Endothelial cell of umbilical vein (primary cell): ENCODE measurements around the gene ATP8A1. TPM values are rescaled to one million over a fixed set of nuclear protein-coding genes. Genes with fewer than 3 reads are reported as not detected.

Experiments
- BruUV-seq: library from RNA; stranded (reverse); fragments of 400-500 nt; replicated peaks from 2 replicates; lab custom pipeline; 2021; lab: Mats Ljungman, UMichigan
- CTCF ChIA-PET: fragments of 300-600, 350-600 bp; sonication (Branson Sonifier 250); formaldehyde crosslinking; loops from one replicate; lab custom pipeline; 2021; ENCODE audit warnings: antibody characterized with exemption, inconsistent platforms; lab: Charles Lee
- POLR2A ChIA-PET: fragments of 300-600, 350-600 bp; sonication (Branson Sonifier 250); formaldehyde crosslinking; loops from one replicate; lab custom pipeline; 2021; ENCODE audit warnings: antibody characterized with exemption, inconsistent platforms; lab: Charles Lee
- DNase-seq: peaks from one replicate; pipeline ENCODE4 v3.0.0-alpha.2; 2011; ENCODE audit warnings: low read depth, low spot score
- FAIRE-seq: peaks from 2 replicates; lab custom pipeline; 2011; peaks lifted over from hg19 to GRCh38; lab: Jason Lieb, UNC
- H2AFZ ChIP-seq: 2 replicates; pipeline ENCODE4 v1.6.0; 2012; ENCODE audit warnings: low read depth, low read length, control low read depth, inconsistent platforms
- H3K27ac ChIP-seq: 2 replicates; pipeline ENCODE4 v1.5.1; 2011; ENCODE audit warnings: low read depth, mild to moderate bottlenecking, control low read depth, low read length, moderate library complexity; ENCODE audit not compliant: insufficient read depth
- H3K27me3 ChIP-seq, 2 experiments: 2 replicates each; pipeline versions ENCODE4 v1.6.0 to v1.6.1; 2011; ENCODE audit warnings: low read length in 2 of 2, mixed read lengths in 1 of 2; ENCODE audit not compliant: control insufficient read depth in 2 of 2, insufficient read depth in 2 of 2
- H3K36me3 ChIP-seq, 2 experiments: 2 replicates in 1 of 2; 3 replicates in 1 of 2; pipeline ENCODE4 v1.5.1; 2011; ENCODE audit warnings: low read length in 2 of 2, mild to moderate bottlenecking in 1 of 2, moderate library complexity in 1 of 2; ENCODE audit not compliant: control insufficient read depth in 2 of 2, insufficient read depth in 2 of 2; ENCODE audit errors: extremely low read depth in 1 of 2
- H3K4me1 ChIP-seq: 3 replicates; pipeline ENCODE4 v1.5.1; 2011; ENCODE audit warnings: mild to moderate bottlenecking, low read length; ENCODE audit not compliant: control insufficient read depth, insufficient read depth; ENCODE audit errors: extremely low read depth
- H3K4me2 ChIP-seq: 2 replicates; pipeline ENCODE4 v1.6.1; 2011; ENCODE audit warnings: low read length, control low read depth, mixed read lengths; ENCODE audit not compliant: insufficient read depth
- H3K4me3 ChIP-seq, 3 experiments: fragments of 200-600 bp in 1 of 3; sonication (generic), shearing (Covaris generic) in 1 of 3; replicated peaks in 1 of 3; 2 replicates each; pipeline ENCODE4 v1.5.1; 2011 to 2016; ENCODE audit warnings: control low read depth in 3 of 3, low read length in 3 of 3, mild to moderate bottlenecking in 2 of 3, inconsistent platforms in 1 of 3, low read depth in 1 of 3, moderate library complexity in 1 of 3; ENCODE audit not compliant: insufficient read depth in 1 of 3
- H3K79me2 ChIP-seq: 2 replicates; pipeline ENCODE4 v1.6.0; 2012; ENCODE audit warnings: low read length, inconsistent platforms; ENCODE audit not compliant: control insufficient read depth, insufficient read depth
- H3K9ac ChIP-seq: replicated peaks from 2 replicates; pipeline ENCODE3; 2011; ENCODE audit warnings: low read length, control low read depth; ENCODE audit not compliant: insufficient read depth; ENCODE audit errors: extremely low read depth
- H3K9me1 ChIP-seq: replicated peaks from 3 replicates; pipeline ENCODE4 v1.6.0; 2011; ENCODE audit warnings: mild to moderate bottlenecking, low read length; ENCODE audit not compliant: control insufficient read depth, insufficient read depth; ENCODE audit errors: extremely low read depth
- H3K9me3 ChIP-seq: replicated peaks from 2 replicates; pipeline ENCODE4 v1.5.1; 2012; ENCODE audit warnings: low read length, inconsistent platforms; ENCODE audit not compliant: control insufficient read depth, insufficient read depth
- H4K20me1 ChIP-seq: replicated peaks from 2 replicates; pipeline ENCODE3; 2011; ENCODE audit warnings: mild to moderate bottlenecking, low read length; ENCODE audit not compliant: control insufficient read depth, insufficient read depth; ENCODE audit errors: extremely low read depth
- CTCF ChIP-seq, 2 donors: IDR thresholded peaks; 1 replicate in 1 of 2; 2 replicates in 1 of 2; pipeline ENCODE4 v1.5.1; 2011; ENCODE audit warnings: low read length in 2 of 2, mild to moderate bottlenecking in 2 of 2, moderate library complexity in 2 of 2, control low read depth in 1 of 2, inconsistent platforms in 1 of 2, low read depth in 1 of 2; ENCODE audit not compliant: insufficient read depth in 1 of 2; ENCODE audit errors: extremely low read depth in 1 of 2
- EZH2 ChIP-seq: IDR thresholded peaks from 2 replicates; pipeline ENCODE4 v1.6.1; 2012; ENCODE audit warnings: borderline replicate concordance, low read depth, mild to moderate bottlenecking, moderate library complexity, low read length, inconsistent platforms; ENCODE audit not compliant: severe bottlenecking
- FOS ChIP-seq: IDR thresholded peaks from 2 replicates; pipeline ENCODE4 v1.6.1; 2011; ENCODE audit warnings: mild to moderate bottlenecking, low read length, moderate library complexity, borderline replicate concordance; ENCODE audit not compliant: insufficient read depth
- GATA2 ChIP-seq: IDR thresholded peaks from 2 replicates; pipeline ENCODE4 v1.7.0; 2011; ENCODE audit warnings: low read depth, mild to moderate bottlenecking, moderate library complexity, mixed read lengths, low read length; ENCODE audit not compliant: insufficient read length, insufficient read depth
- JUN ChIP-seq: IDR thresholded peaks from 2 replicates; pipeline ENCODE4 v1.6.1; 2011; ENCODE audit warnings: borderline replicate concordance, low read depth; ENCODE audit not compliant: insufficient read length, insufficient read depth
- MYC ChIP-seq: IDR thresholded peaks from one replicate; pipeline ENCODE4 v1.6.1; 2011; ENCODE audit warnings: mild to moderate bottlenecking, low read depth, low read length
- POLR2A ChIP-seq: IDR thresholded peaks from 2 replicates; pipeline ENCODE4 v1.6.1; 2012; ENCODE audit warnings: low read depth, mild to moderate bottlenecking, control low read depth, low read length
- POLR2AphosphoS5 ChIP-seq: IDR thresholded peaks from 2 replicates; pipeline ENCODE4 v1.6.1; 2012; ENCODE audit warnings: low read depth, mild to moderate bottlenecking, control low read depth, low read length, moderate library complexity; ENCODE audit not compliant: insufficient read depth
- dilution Hi-C: fragments of 300-500 bp; cut with MboI; formaldehyde crosslinking; loops from one replicate; pipeline ENCODE4 v1.15.0; 2019; ENCODE audit warnings: low sequenced_read_pairs; ENCODE audit not compliant: extremely low pct_ligation_motif_present
- intact Hi-C: fragments of 100-400 bp; cut with micrococcal nuclease; formaldehyde crosslinking; loops from one replicate; pipeline ENCODE4 v1.10.0; 2022
- polyA plus RNA-seq, 4 experiments: library from polyadenylated mRNA; depleted of rRNA in 3 of 4; stranded (reverse) in 3 of 4; unstranded in 1 of 4; fragments of >200 nt; gene quantifications; 2 replicates each; pipeline versions ENCODE4 v1.2.1 to v1.2.3, GENCODE V29; 2011 to 2012; ENCODE audit warnings: missing spikeins in 1 of 4
- total RNA-seq: library from RNA; stranded (reverse); gene quantifications from 2 replicates; pipeline ENCODE4 v1.2.3, GENCODE V29; 2021
- TF ChIP-seq, protein P1 (sequence below): IDR thresholded peaks from 2 replicates; pipeline ENCODE4 v1.6.1; 2011; ENCODE audit not compliant: insufficient read depth, insufficient read length

Gene ATP8A1
- total and polyA plus RNA-seq, 2 donors (not counting 3 experiments of a cell fraction or from before 2014, with no cell fraction given) = 0.97 to 11.5 TPM

GRCh38 chr4:42490015-42490414, 166.9 kb downstream of the ATP8A1 start:
- H3K4me1 ChIP-seq = no peaks in the 10 kb centered on the region
- ChIA-PET POLR2A (no interaction called here), CTCF (interaction anchor here (1.1 kb wide), 1 partner anchor 30 kb away, joined by 3 read pairs; no protein-coding TSS in a partner anchor)
- BruUV-seq = no TSS peak
- H3K4me3 ChIP-seq = no peak overlapping the region
- H3K27ac ChIP-seq = no peak overlapping the region
- no peak overlapping the region for H3K4me2 ChIP-seq
- H3K9ac ChIP-seq = no peak overlapping the region
- H2AFZ ChIP-seq = no peak overlapping the region
- no peaks in the 10 kb centered on the region for H3K9me3 ChIP-seq
- TF ChIP-seq POLR2A (no peak), GATA2 (no peak), MYC (no peak), CTCF (IDR thresholded peaks at IDR 0.05; ENCODE audit: extremely low read depth in 1 of 2, insufficient read depth in 1 of 2, low read depth in 1 of 2, low read length in 2 of 2) (no peak), FOS (no peak), JUN (no peak), EZH2 (no peak), POLR2AphosphoS5 (no peak)
- TF ChIP-seq, protein P1, sequence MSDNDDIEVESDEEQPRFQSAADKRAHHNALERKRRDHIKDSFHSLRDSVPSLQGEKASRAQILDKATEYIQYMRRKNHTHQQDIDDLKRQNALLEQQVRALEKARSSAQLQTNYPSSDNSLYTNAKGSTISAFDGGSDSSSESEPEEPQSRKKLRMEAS = no peak
- no peak for DNase-seq
- FAIRE-seq = no peak
- H3K9me1 ChIP-seq = no peaks in the 10 kb centered on the region
- no peaks in the 10 kb centered on the region for H4K20me1 ChIP-seq
- intact Hi-C loops (no loop called here), dilution Hi-C loops (no loop called here)
- H3K79me2 ChIP-seq = no peaks in the 10 kb centered on the region
- no peaks in the 10 kb centered on the region for H3K36me3 ChIP-seq
- H3K27me3 ChIP-seq = peaks cover 2 to 4% of the 10 kb centered on the region in 2 experiments
